PC-3 (cell line): ENCODE data around the gene MDH1. TPM values are rescaled to one million over a fixed set of nuclear protein-coding genes. Genes with fewer than 3 reads are reported as not detected.

ENCODE experiments used
- ATAC-seq: fragments of 200-7000 bp; cut with Tn5 transposase; 2 replicates; pipeline ENCODE4 v1.9.1; 2020; ENCODE audit warnings: mild to moderate bottlenecking, moderate library complexity
- BruUV-seq: library from RNA; stranded (reverse); fragments of 400-500 nt; replicated peaks from 2 replicates; lab custom pipeline; 2021; lab: Mats Ljungman, UMichigan
- CTCF ChIA-PET: fragments of 300-600 bp; sonication (Branson Sonifier 250); formaldehyde crosslinking; loops from one replicate; lab custom pipeline; 2022; ENCODE audit warnings: antibody characterized with exemption; lab: Charles Lee
- POLR2A ChIA-PET: fragments of 300-600 bp; sonication (Branson Sonifier 250); formaldehyde crosslinking; loops from one replicate; lab custom pipeline; 2022; ENCODE audit warnings: antibody characterized with exemption; ENCODE audit not compliant: unreplicated experiment; lab: Charles Lee
- DNase-seq: peaks from one replicate; pipeline ENCODE4 v3.0.0-alpha.2; 2015
- H2AFZ ChIP-seq: fragments of 300-600 bp; sonication (generic); 2 replicates; pipeline ENCODE4 v1.6.0; 2016; ENCODE audit warnings: antibody characterized with exemption, low read length
- H3F3A ChIP-seq: fragments of 300-600 bp; sonication (generic); one replicate; pipeline ENCODE4 v1.6.0; 2017; ENCODE audit warnings: antibody characterized with exemption, low read length, control low read depth, mild to moderate bottlenecking; ENCODE audit not compliant: unreplicated experiment
- H3K27ac ChIP-seq: fragments of 300-600 bp; sonication (generic); 2 replicates; pipeline ENCODE4 v1.5.1; 2016; ENCODE audit warnings: mild to moderate bottlenecking, low read length
- H3K27me3 ChIP-seq: fragments of 300-600 bp; sonication (generic); 2 replicates; pipeline ENCODE4 v1.6.1; 2016; ENCODE audit warnings: low read length, mixed read lengths
- H3K36me3 ChIP-seq: fragments of 300-600 bp; sonication (generic); 2 replicates; pipeline ENCODE4 v1.6.1; 2016; ENCODE audit warnings: low read depth, mixed run types, low read length, mixed read lengths
- H3K4me1 ChIP-seq: fragments of 300-600 bp; sonication (generic); 2 replicates; pipeline ENCODE4 v1.5.1; 2016; ENCODE audit warnings: low read length; ENCODE audit not compliant: insufficient read depth
- H3K4me2 ChIP-seq: fragments of 300-600 bp; sonication (generic); 2 replicates; pipeline ENCODE4 v1.6.0; 2016; ENCODE audit warnings: low read length
- H3K4me3 ChIP-seq: fragments of 300-600 bp; sonication (generic); 2 replicates; pipeline ENCODE4 v1.5.1; 2016; ENCODE audit warnings: mild to moderate bottlenecking, low read length, mixed read lengths
- H3K79me2 ChIP-seq: fragments of 300-600 bp; sonication (generic); 2 replicates; pipeline ENCODE4 v1.6.1; 2017; ENCODE audit warnings: low read length, mixed read lengths
- H3K9ac ChIP-seq: fragments of 300-600 bp; sonication (generic); 2 replicates; pipeline ENCODE4 v1.6.0; 2016; ENCODE audit warnings: mild to moderate bottlenecking, low read length
- H3K9me2 ChIP-seq: fragments of 300-600 bp; sonication (generic); replicated peaks from 2 replicates; pipeline ENCODE4 v1.6.1; 2016; ENCODE audit warnings: mixed run types, low read length, mixed read lengths
- H3K9me3 ChIP-seq: fragments of 300-600 bp; sonication (generic); 2 replicates; pipeline ENCODE4 v1.6.1; 2016; ENCODE audit warnings: low read length, mixed read lengths
- H4K20me1 ChIP-seq: fragments of 300-600 bp; sonication (generic); 2 replicates; pipeline ENCODE4 v1.6.1; 2016; ENCODE audit warnings: low read length, mixed read lengths
- EZH2 ChIP-seq: fragments of 300-600 bp; sonication (generic); IDR thresholded peaks from one replicate; pipeline ENCODE4 v1.6.1; 2017; ENCODE audit warnings: antibody characterized with exemption, mild to moderate bottlenecking, low read length; ENCODE audit not compliant: unreplicated experiment
- EZH2phosphoT487 ChIP-seq: fragments of 300-600 bp; sonication (generic); IDR thresholded peaks from 2 replicates; pipeline ENCODE4 v1.6.1; 2018; ENCODE audit warnings: mild to moderate bottlenecking, antibody characterized with exemption, low read length, borderline replicate concordance
- intact Hi-C: fragments of 100-400 bp; cut with micrococcal nuclease; formaldehyde crosslinking; loops from 2 replicates; pipeline ENCODE4 v1.9.0; 2023
- total RNA-seq: library from RNA; depleted of rRNA; stranded (reverse); fragments of >200 nt; gene quantifications from 2 replicates; pipeline ENCODE4 v1.2.3, GENCODE V29; 2014; rRNA removed
- TF ChIP-seq, protein P1 (sequence below): fragments of 300-600 bp; sonication (generic); conservative IDR thresholded peaks from 2 replicates; pipeline ENCODE4 v1.5.1; 2017; ENCODE audit warnings: antibody characterized with exemption, low read depth, mild to moderate bottlenecking, low read length

MDH1 gene
- total RNA-seq, 1 experiment from 2014 or later, result 304 TPM

GRCh38 chr2:63652652-63652985 lies 63.9 kb downstream of the MDH1 start:
- Histone ChIP-seq H3K27me3 (no peaks in the 10 kb centered on the region), H3F3A (no peaks in the 10 kb centered on the region), H3K79me2 (no peaks in the 10 kb centered on the region), H3K9me2 (no peaks in the 10 kb centered on the region), H4K20me1 (no peaks in the 10 kb centered on the region), H3K4me1 (no peaks in the 10 kb centered on the region), H3K4me3 (no peak overlapping the region), H3K36me3 (no peaks in the 10 kb centered on the region), H2AFZ (no peak overlapping the region), H3K9me3 (no peaks in the 10 kb centered on the region), H3K4me2 (no peak overlapping the region), H3K9ac (no peak overlapping the region), H3K27ac (no peak overlapping the region)
- no TSS peak for BruUV-seq
- ATAC-seq (no peak), DNase-seq (no peak)
- ChIA-PET CTCF (no interaction called here), POLR2A (no interaction called here)
- TF ChIP-seq EZH2phosphoT487 (no peak), EZH2 (no peak)
- TF ChIP-seq, protein P1, sequence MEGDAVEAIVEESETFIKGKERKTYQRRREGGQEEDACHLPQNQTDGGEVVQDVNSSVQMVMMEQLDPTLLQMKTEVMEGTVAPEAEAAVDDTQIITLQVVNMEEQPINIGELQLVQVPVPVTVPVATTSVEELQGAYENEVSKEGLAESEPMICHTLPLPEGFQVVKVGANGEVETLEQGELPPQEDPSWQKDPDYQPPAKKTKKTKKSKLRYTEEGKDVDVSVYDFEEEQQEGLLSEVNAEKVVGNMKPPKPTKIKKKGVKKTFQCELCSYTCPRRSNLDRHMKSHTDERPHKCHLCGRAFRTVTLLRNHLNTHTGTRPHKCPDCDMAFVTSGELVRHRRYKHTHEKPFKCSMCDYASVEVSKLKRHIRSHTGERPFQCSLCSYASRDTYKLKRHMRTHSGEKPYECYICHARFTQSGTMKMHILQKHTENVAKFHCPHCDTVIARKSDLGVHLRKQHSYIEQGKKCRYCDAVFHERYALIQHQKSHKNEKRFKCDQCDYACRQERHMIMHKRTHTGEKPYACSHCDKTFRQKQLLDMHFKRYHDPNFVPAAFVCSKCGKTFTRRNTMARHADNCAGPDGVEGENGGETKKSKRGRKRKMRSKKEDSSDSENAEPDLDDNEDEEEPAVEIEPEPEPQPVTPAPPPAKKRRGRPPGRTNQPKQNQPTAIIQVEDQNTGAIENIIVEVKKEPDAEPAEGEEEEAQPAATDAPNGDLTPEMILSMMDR, result no peak
- intact Hi-C loops, result no loop called here

DNA sequence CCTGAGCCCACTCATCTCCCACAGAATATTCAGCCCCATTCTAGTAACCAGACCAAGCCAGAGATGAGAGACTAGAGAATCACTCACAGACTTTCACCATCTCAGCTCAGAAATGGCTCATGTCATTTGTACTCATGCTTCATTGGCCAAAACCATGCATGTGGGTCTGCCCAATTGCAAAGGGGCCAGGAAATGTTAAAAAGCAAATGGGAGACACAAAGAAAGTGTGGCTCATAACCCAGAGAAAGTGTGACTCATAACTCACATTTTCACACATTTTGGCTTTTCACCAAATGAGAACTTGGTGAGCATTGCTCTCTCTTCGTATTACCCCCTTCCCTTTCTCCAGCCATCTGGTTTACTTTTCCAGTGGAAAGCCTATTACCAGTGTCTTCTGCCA lies 66.2 kb downstream of the MDH1 start:
- H3K9me2 ChIP-seq, result no peaks in the 10 kb centered on the region
- ChIA-PET CTCF (no interaction called here), POLR2A (no interaction called here)
- BruUV-seq, result no TSS peak
- H4K20me1 ChIP-seq, result no peaks in the 10 kb centered on the region
- H3K4me1 ChIP-seq, result no peaks in the 10 kb centered on the region
- peak; percentile 22 for DNase-seq
- H2AFZ ChIP-seq, result no peak overlapping the region
- no peak overlapping the region for H3K4me3 ChIP-seq
- H3K27me3 ChIP-seq, result no peaks in the 10 kb centered on the region
- no peak overlapping the region for H3K9ac ChIP-seq
- no peak overlapping the region for H3K4me2 ChIP-seq
- H3F3A ChIP-seq, result no peaks in the 10 kb centered on the region
- no peaks in the 10 kb centered on the region for H3K9me3 ChIP-seq
- ATAC-seq, result no peak
- no peaks in the 10 kb centered on the region for H3K79me2 ChIP-seq
- H3K27ac ChIP-seq, result no peak overlapping the region
- TF ChIP-seq EZH2phosphoT487 (no peak), EZH2 (no peak)
- TF ChIP-seq, protein P1, result no peak
- H3K36me3 ChIP-seq, result no peaks in the 10 kb centered on the region
- intact Hi-C loops, result no loop called here

Other genes with a start within 250 kb of the MDH1 start
- 4.0 and 6.3 TPM in 2 replicates for gene WDPCP, start 486 bp upstream of the MDH1 start, total RNA-seq